GM12892 (cell line): Measurements from ENCODE around the gene IL6R.

Source experiments
- DNase-seq: peaks from one replicate; pipeline ENCODE4 v3.0.0; 2011; ENCODE audit not compliant: insufficient read length
- FAIRE-seq: peaks from 2 replicates; lab custom pipeline; 2011; peaks lifted over from hg19 to GRCh38; lab: Jason Lieb, UNC
- POLR2A ChIP-seq: IDR thresholded peaks from 2 replicates; pipeline ENCODE4 v1.6.1; 2011; ENCODE audit warnings: low read depth, low read length, control low read depth
- POLR2AphosphoS5 ChIP-seq: IDR thresholded peaks from 2 replicates; pipeline ENCODE4 v1.6.1; 2011; ENCODE audit warnings: low read depth, low read length, control low read depth
- TAF1 ChIP-seq: IDR thresholded peaks from 2 replicates; pipeline ENCODE4 v1.6.1; 2011; ENCODE audit warnings: low read depth, mild to moderate bottlenecking, control low read depth, low read length, borderline replicate concordance

IL6R gene

DNA sequence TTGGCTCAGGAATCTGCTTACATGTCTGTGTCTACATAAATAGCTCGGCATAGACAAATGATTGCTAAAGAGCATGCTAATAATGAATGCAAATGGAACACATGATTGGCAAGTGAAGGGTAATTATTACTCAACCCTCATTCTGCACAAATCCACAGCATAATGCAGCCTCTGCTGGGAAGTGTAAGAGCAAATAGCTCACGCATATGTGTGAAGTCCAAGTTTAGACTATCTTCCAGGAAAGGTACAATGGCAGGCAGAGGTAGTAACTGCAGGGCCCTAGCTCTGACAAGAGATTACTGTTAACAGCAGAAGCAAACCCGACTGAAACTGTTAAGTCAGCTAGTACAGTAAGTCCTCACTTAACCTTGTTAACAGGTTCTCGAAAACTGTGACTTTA, 7.0 kb upstream of the IL6R start:
- TF ChIP-seq POLR2A, result no peak
- no peak for TF ChIP-seq TAF1
- TF ChIP-seq POLR2AphosphoS5, result no peak
- DNase-seq (no peak), FAIRE-seq (peak; percentile 76)

DNA sequence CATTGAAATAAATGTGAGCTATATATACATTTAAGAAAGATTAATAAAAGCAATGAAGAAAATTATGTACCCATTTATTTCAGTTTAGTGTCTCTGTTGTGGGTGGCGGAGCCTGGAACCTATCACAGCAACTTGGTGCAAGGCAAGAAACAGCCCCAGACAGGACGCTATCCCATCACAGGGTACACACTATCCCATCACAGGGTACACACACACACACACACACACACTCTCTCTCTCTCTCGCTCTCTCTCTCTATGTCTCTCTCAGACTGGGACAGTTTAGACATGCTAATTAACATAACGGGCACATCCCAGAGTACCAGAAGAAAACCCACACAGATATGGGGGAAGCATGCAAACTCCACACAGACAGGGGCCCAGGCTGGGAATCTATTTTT, 6.5 kb upstream of the IL6R start:
- TF ChIP-seq TAF1 (no peak), POLR2A (no peak), POLR2AphosphoS5 (no peak)
- DNase-seq (no peak), FAIRE-seq (no peak)

DNA sequence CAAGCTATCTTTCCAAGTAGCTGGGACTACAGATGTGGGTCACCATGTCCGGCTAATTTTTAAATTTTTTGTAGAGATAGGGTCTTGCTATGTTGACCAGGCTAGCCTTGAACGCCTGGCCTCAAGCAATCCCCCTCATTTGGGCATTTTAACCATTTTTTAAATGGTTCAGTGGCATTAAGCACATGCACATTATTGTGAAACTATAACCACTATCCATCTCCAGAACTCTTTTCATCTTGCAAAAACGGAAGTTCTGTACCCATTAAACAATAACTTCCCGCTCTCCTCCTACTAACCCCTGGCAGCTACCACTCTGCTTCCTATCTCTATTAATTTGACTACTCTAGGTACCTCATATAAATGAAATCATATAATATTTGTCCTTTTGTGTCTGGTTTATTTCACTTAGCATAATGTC, 4.8 kb upstream of the IL6R start:
- no peak for FAIRE-seq
- TF ChIP-seq POLR2A (no peak), TAF1 (no peak), POLR2AphosphoS5 (no peak)
- DNase-seq, result no peak

DNA sequence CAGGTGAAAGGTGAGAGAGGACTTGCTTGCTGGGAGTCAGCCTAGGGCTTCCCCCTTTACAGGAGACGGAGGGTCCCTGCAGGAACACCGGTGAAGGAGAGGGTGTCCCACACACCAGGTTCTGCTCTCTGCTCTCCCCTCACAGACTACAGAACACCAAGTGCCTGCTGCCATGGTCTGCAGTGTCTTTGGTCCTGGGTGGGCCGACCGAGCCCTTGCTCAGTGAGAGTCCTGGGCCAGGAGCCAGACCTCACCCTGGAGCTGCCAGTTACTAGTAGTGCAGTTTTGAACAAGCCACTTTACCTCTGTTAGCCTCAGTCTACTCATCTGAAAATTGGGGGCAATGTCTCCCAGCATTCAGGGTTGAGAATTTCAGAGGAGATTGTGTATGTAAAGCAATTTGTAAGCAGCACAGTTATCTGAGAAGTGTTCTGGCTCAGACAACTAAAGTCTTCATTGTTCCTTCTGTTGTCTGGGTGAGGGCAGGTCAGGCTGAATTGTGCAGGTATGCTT, 2.7 kb upstream of the IL6R start:
- TF ChIP-seq POLR2A, result no peak
- TF ChIP-seq TAF1, result no peak
- no peak for TF ChIP-seq POLR2AphosphoS5
- no peak for DNase-seq
- no peak for FAIRE-seq

DNA sequence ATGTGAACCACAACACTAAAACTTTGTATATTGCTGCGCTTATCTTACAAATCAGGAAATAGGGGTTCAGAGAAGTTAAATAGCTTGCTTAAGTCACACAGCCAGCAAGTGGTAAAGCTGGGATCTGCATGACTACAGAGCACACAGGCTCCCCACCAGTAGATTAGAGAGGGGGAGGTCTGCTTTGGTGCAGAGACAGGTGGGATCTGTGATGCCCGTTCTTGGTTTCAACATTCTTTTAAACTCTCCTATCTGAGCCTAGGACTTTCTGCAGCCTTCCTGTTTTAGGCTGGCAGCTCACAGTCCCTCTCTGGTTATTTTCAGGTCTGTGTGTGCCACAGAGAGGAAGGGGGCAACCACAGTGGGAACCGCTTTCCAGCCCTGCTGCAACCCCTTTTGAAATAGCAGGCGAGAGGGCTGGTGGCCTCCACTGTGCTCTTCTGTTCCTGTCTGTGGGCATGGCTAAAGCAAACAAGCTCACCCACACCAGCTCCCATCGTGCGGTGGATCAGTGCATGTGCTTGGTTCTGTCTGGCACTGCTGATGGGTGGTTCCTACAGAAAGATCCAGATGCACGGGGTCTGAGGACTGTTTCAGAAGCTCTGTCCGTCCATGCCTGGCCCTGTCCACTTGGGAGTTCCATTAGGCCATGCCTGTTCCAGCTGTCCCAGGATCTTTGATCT, 1.7 kb upstream of the IL6R start:
- TF ChIP-seq POLR2AphosphoS5 (no peak), TAF1 (no peak), POLR2A (no peak)
- no peak for FAIRE-seq
- no peak for DNase-seq

DNA sequence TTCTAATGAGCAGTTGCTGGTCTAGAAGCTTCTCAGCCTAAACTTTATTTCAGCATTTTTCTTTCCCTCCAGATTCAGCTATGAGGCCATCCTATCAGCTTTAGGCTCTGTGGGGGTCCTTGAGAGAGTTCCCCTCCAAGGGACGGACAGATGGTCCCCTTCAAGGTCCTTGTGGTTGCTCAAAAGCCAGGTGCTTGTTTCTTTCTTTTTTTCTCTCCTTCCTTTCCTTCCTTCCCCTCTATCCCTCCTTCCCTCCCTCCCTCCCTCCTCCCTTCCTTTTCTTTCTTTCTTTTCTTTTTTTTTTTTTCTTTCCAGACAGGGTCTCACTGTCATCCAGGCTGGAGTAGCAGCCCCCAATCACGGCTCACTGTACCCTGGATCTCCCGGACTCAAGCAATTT, 1.2 kb upstream of the IL6R start:
- FAIRE-seq, result no peak
- no peak for DNase-seq
- TF ChIP-seq TAF1, result no peak
- TF ChIP-seq POLR2A, result no peak
- TF ChIP-seq POLR2AphosphoS5, result no peak

DNA sequence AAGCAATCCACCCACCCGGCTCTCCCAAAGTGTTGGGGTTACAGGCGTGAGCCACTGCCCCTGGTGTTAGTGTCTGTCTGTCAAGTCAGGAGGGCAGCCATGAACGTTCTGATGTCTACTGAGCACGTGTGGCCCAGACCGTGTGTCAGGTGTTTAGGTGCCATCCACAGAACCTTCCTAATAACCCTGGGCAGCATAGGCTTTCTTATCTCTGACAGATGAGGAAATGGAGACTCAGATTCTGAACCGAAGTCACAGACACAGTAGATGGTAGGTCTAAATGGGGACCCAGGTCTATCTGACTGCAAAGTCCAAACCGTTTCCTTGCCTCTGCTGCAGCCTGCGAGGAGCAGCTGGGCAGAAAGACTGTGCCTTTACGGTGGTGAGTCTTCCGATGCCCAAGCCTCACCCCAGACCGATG, 622 bp upstream of the IL6R start:
- no peak for DNase-seq
- peak; percentile 80 for FAIRE-seq
- TF ChIP-seq POLR2AphosphoS5 (no peak), TAF1 (no peak), POLR2A (no peak)

DNA sequence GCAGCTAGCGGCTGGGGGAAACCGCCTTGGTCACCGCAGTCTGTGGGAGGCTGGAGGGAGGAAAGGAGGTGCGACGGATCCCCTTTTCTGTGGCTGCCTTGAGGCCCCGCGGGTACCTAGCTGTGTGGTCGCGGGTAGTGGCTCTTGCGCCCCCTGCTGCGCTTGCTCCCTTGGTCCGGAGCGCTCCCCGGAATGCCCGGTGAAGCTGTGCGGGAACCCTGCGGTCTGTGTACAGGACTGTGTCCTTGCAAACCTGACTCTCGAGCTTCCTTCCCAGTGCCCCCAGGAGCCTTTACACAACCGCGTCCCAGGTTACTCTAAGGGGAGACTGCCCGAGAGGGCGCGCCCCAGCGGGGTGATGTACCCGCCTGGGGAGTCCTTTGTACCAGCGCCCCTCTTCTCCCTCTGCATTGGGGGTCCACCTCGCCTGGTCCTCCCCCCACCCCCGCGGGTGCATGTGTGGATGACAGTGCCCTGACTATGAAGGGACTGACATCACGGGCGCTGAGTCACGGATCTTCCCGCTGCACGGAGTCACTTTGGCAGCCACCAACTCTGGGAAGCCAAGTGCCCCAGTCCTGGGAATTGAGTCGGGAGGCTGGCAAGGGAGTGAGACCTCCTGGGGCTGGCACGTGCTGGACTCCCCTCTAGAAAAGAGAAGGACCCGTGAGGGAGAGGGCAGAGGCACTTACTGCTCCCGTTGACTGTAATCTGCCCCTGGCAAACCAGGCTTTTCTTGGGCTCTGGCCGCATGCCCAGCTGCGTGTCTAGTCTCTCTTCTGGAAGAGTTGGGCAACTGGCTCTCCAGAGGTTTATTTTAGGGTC, 816 bp downstream of the IL6R start:
- TF ChIP-seq POLR2AphosphoS5, result no peak
- peak; percentile 11; the same call in 1 of the 2 replicates for TF ChIP-seq POLR2A
- FAIRE-seq (no peak), DNase-seq (no peak)

DNA sequence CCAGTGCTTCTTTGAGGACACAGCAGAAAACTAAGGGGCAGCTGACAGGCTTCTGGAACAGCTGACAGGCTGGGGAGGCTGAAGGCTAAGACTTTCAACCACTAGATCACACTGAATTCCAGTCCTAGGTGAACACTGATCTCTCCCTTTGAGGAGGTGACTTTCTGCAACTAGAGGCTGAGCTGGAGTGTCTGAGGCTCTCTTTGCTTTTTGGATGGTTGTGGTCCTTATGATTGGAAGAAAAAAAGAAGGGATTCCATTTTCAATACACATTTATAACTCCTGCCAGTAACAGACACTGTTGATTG, 1.4 kb downstream of the IL6R start:
- no peak for FAIRE-seq
- no peak for DNase-seq
- no peak for TF ChIP-seq POLR2AphosphoS5

DNA sequence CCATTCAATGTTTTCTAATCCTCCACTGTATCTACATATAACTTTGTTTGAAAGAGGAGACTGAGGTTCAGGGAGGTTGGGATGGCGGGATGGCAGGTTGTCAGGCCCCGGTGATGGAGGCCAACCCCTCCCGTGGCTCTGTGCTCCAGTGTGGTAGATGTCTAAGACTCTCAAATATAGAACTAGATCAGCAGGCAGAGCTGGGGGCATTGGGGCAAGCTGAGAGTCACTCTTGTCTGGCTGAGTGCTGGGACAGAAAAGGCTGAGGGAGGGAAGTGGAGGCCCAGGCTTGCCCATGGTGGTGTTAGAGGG, 1.7 kb downstream of the IL6R start:
- TF ChIP-seq POLR2AphosphoS5, result no peak
- no peak for TF ChIP-seq POLR2A
- no peak for TF ChIP-seq TAF1
- DNase-seq (no peak), FAIRE-seq (no peak)

DNA sequence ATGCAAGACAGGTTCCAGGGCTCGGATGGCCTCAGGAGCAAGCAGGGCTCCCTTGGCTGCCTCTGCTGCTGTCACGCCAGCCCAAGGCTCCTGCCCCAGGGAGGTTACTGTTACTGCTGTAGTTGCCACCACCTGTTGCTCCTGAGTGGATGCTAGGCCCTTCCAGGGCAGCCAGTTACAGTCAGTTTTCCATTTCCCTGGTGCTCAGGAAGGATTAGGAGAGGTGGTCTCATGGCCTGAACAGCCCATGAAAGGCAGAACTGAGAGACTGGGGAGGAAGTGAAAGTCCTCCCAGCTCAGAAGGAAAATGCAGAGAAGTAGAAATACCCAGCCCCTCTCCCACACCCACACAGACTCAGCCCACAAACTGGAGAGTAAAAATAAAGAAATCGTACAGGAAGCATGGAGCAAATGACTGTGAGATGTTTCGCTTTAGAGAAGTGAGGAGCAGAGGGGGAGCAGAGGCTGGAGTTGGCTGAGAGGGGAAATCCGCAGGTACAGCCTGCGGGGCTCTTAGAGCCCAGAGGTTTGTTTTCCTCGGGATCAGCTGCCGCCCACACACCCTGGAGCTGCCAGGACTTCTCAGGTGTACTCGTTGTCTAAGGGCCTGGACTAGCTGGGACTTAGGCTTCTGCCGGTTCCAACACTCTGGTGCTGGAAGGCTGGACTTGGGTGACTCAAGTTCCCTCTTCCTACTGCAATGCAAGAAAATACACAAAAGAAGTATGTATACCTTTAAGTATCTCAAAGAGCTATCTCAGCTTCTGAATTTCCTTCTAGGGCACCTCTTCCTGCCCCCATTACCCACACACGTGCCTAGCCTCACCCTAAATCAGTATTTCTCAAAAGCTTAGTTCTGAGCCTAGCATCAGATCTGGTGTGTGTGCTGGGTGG, 2.3 kb downstream of the IL6R start:
- 0 out of 2 replicates have a peak, but pooled peaks have one; percentile 35 for TF ChIP-seq POLR2A
- TF ChIP-seq POLR2AphosphoS5, result no peak
- peak; percentile 86 for FAIRE-seq
- DNase-seq, result no peak
